Activated naive CD4-positive, alpha-beta T cell treated with anti-CD3 and anti-CD28 coated beads, Interleukin-2, amount 10 ng/mL, durations not matched to agents 7 days and 5 days (primary cell): Measurements from ENCODE around the gene DZIP1.

Experiments
- CTCF ChIA-PET: fragments of 350-600 bp; sonication (Branson Sonifier 250); formaldehyde crosslinking; loops from one replicate; lab custom pipeline; 2021; ENCODE audit warnings: antibody characterized with exemption; lab: Charles Lee
- DNase-seq: peaks from one replicate; pipeline ENCODE4 v3.0.0-alpha.2; 2020
- H3K27ac Mint-ChIP-seq: one replicate; pipeline ENCODE4 v1.8.0; 2021; ENCODE audit warnings: mild to moderate bottlenecking, moderate library complexity, mixed read lengths
- H3K27me3 Mint-ChIP-seq: one replicate; pipeline ENCODE4 v1.8.0; 2021; ENCODE audit warnings: mild to moderate bottlenecking, mixed read lengths
- H3K36me3 Mint-ChIP-seq: one replicate; pipeline ENCODE4 v1.8.0; 2021; ENCODE audit warnings: mixed read lengths
- H3K4me1 Mint-ChIP-seq: one replicate; pipeline ENCODE4 v1.8.0; 2021; ENCODE audit warnings: mixed read lengths
- H3K4me3 Mint-ChIP-seq: one replicate; pipeline ENCODE4 v1.8.0; 2021; ENCODE audit warnings: mild to moderate bottlenecking, moderate library complexity, mixed read lengths
- H3K9me3 Mint-ChIP-seq: one replicate; pipeline ENCODE4 v1.8.0; 2021; ENCODE audit warnings: mixed read lengths

DZIP1 gene

DNA sequence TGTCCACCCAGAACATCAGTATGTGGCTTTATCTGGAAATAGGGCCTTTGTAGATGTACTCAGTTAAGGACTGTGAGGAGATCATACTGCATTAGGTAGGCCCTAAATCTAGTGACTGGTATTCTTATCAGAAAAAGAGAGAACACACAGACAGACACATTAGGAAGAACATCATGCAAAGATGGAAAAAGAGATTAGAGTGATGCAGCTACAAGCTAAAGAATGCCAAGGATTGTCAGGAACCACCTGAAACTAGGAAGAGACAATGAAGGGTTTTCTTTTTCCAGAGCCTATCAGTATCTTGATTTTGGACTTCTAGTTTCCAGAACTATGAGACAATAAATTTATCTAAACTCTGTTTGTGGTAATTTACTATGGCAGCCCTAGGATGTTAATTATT is 15.0 kb upstream of the DZIP1 start:
- DNase-seq, result no peak
- H3K4me1 Mint-ChIP-seq, result no peaks in the 10 kb centered on the region
- CTCF ChIA-PET, result interaction anchor here (2.0 to 2.5 kb wide), 2 partner anchors 35 to 38 kb away, joined by 20 to 24 read pairs; no protein-coding TSS in a partner anchor
- H3K36me3 Mint-ChIP-seq, result no peaks in the 10 kb centered on the region
- H3K27ac Mint-ChIP-seq, result no peak overlapping the region
- H3K9me3 Mint-ChIP-seq, result no peaks in the 10 kb centered on the region
- H3K27me3 Mint-ChIP-seq, result peaks cover 18% of the 10 kb centered on the region
- H3K4me3 Mint-ChIP-seq, result no peak overlapping the region

DNA sequence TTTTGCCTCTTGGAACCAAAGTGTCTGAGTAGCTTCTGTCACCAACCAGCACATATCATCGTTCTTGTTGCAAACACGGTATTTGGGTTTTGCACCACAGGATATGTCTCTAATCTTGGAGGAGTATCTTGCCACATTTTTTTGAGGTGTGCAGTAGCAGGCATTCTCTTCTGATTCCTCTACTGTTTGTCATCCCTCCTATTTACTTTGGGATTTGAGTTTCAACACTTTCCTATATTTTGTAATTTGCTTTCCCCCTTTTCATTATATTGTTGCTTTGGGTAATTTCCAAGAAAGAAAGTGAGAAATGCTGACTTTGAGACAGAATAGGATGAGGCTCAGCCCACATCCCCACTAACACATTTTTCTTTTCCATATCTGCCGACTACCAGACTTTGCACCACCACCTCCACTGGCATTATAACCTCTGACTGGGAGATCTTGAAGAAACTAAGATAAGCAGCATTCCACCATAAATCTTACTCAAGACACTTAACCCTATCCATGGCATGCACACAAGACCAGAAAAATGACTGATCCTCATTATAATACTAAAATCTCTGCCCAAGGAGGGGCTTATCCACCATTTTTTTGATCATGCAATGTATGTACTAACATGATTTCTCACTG is 12.0 kb upstream of the DZIP1 start:
- no peaks in the 10 kb centered on the region for H3K9me3 Mint-ChIP-seq
- CTCF ChIA-PET, result interaction anchor here (0.7 kb wide), 1 partner anchor 98 kb away, joined by 3 read pairs; no protein-coding TSS in a partner anchor
- no peak overlapping the region for H3K27ac Mint-ChIP-seq
- no peaks in the 10 kb centered on the region for H3K4me1 Mint-ChIP-seq
- DNase-seq, result no peak
- no peaks in the 10 kb centered on the region for H3K36me3 Mint-ChIP-seq
- peaks cover 18% of the 10 kb centered on the region for H3K27me3 Mint-ChIP-seq
- no peak overlapping the region for H3K4me3 Mint-ChIP-seq

DNA sequence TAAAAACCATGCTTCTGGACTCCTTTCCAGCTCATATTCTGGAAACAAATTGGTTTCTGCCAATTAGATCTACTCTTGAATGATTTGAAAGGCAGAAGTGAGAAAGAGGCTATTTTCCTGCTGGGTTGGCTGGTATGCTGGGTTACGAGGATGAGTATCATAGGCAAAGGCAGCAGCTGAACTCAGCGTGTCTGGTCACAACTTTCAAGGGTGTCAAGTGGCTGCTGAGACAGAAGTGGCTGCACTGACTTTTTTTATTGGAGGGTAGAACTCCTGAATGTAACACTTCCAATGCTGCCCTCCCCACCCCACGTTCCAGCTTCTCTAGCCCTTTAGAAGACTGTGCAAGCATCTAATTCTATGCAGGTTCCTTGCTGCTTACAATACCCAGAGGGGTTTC is 8.3 kb upstream of the DZIP1 start:
- Mint-ChIP-seq H3K4me3 (no peak overlapping the region), H3K27me3 (peaks cover 22% of the 10 kb centered on the region), H3K27ac (no peak overlapping the region), H3K36me3 (no peaks in the 10 kb centered on the region), H3K9me3 (no peaks in the 10 kb centered on the region), H3K4me1 (no peaks in the 10 kb centered on the region)
- no peak for DNase-seq
- CTCF ChIA-PET, result interaction anchor here (0.9 kb wide), 1 partner anchor 8 kb away, joined by 3 read pairs; no protein-coding TSS in a partner anchor

DNA sequence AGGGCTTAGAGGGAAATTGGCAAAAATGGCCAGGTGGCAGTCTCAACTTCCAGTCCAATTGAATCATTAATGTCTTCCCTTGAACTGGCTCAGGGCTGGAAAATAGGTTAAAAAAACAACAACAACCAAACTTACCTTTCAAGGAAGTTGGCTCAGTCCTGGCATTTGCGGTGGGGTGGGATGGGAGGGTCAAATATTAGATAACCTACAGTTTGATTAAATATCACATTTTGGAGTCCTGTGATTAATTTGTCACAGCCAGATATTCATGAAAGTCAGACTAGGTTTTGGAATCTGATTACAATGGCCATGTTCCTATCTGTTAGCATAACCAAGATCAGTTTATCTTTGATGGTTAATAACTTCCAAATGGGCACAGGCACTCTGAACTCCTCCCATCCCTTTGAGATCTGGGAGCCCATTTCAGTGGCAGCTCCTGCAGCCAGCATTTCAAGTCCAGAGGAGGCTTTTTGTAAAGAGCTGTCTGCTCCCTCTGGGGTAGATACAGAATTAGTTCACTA is 7.8 kb upstream of the DZIP1 start:
- peaks cover 22% of the 10 kb centered on the region for H3K27me3 Mint-ChIP-seq
- H3K4me1 Mint-ChIP-seq, result no peaks in the 10 kb centered on the region
- no peak overlapping the region for H3K4me3 Mint-ChIP-seq
- H3K36me3 Mint-ChIP-seq, result no peaks in the 10 kb centered on the region
- no peak overlapping the region for H3K27ac Mint-ChIP-seq
- no peaks in the 10 kb centered on the region for H3K9me3 Mint-ChIP-seq
- CTCF ChIA-PET, result interaction anchor here (0.9 kb wide), 1 partner anchor 9 kb away, joined by 3 read pairs; no protein-coding TSS in a partner anchor
- DNase-seq, result no peak

DNA sequence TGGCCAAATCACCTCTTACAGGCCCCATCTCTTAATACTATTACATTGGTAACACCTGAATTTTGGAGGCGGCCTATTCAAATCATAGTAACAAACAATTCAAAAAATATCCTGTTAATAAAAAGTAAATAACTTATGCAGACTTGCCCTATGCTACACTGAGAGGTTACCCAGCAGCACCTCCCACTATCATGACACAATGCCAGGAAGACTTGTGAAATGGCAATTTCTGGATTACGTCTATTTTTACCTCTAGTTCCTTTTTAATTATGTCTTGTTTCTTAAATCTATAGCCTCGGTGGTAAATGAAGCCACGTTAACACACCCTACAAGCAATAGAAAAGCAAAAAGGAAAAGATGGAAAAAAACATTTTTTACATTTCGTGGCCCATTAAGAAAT is 6.2 kb upstream of the DZIP1 start:
- H3K36me3 Mint-ChIP-seq, result no peaks in the 10 kb centered on the region
- H3K27ac Mint-ChIP-seq, result no peak overlapping the region
- no peaks in the 10 kb centered on the region for H3K9me3 Mint-ChIP-seq
- peaks cover 30% of the 10 kb centered on the region for H3K27me3 Mint-ChIP-seq
- no peak for DNase-seq
- H3K4me1 Mint-ChIP-seq, result no peaks in the 10 kb centered on the region
- H3K4me3 Mint-ChIP-seq, result no peak overlapping the region
- CTCF ChIA-PET, result no interaction called here

DNA sequence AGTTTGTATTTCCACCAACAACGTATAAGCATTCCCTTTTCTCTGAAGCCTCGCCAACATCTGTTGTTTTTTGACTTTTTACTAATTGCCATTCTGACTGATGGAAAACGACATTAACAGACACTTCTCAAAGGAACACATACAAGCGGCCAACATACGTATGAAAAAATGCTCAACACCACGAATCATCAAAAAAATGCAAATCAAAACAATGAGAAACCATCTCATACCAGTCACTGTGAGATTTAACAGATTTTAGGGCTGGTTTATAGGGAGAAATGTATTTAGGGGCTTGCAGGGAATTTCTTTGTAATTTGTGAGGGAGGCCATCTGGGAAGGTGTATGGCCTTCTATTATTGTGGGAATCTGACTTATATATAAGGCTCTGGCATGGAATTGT is 2.8 kb upstream of the DZIP1 start:
- Mint-ChIP-seq H3K4me1 (peaks cover 10% of the 10 kb centered on the region), H3K36me3 (no peaks in the 10 kb centered on the region), H3K4me3 (no peak overlapping the region), H3K9me3 (no peaks in the 10 kb centered on the region), H3K27ac (no peak overlapping the region), H3K27me3 (peaks cover 43% of the 10 kb centered on the region)
- no peak for DNase-seq
- CTCF ChIA-PET, result interaction anchor here (0.7 kb wide), 1 partner anchor 14 kb away, joined by 6 read pairs; no protein-coding TSS in a partner anchor

DNA sequence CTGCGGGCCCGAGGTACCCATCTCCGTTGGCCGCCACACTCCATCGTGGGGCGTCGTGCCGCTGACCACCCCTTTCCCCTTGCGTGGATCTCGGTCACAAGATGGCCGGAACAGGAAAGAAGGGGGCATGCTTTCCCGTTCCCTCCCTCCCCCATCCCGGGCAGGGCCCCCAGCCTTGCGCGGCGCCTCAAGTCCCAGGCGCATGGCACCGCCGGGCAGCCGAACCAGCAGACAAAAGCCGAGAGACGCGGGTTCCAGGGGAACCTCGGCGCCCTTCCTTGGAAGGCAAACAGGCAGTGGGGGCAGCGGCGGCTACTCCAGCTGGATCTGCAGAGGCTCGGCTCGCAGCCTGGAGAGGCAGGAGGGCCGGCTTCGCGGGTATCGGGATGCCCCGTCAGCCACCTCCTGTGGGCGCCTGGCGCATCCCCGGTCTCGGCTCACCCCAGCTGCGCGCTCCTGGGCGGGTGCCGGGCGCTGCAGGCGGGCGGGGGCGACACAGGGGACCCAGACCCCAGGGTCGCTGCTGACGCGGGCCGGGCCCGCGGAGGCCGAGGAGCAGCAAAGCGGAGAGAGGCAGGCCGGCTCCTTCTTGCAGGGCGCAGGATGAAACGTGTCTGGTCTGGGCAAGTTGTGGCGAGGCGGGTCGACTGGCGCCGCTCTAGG is 439 bp downstream of the DZIP1 start:
- no peaks in the 10 kb centered on the region for H3K9me3 Mint-ChIP-seq
- peak overlapping the region; percentile 66 for H3K4me3 Mint-ChIP-seq
- CTCF ChIA-PET, result no interaction called here
- H3K27me3 Mint-ChIP-seq, result peaks cover 70% of the 10 kb centered on the region
- H3K36me3 Mint-ChIP-seq, result no peaks in the 10 kb centered on the region
- H3K4me1 Mint-ChIP-seq, result peaks cover 12% of the 10 kb centered on the region
- no peak overlapping the region for H3K27ac Mint-ChIP-seq
- DNase-seq, result peak; percentile 24

DNA sequence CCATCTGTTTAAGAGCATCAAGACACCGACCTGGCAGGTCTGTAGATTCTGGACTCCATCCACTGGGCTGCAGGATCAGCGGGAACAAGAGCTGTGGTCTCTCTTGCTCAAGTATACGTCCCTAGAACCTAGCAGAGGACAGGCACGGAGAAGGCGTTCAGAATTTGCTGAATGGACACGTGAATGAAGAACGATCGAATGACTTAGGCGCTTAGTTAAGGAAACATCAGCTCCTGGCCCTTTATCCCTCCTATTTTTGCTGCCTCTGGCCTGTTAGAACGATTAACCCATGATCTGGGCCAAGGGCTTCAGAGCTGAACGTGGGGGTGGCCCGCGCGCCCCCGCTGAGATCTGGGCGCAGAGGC is 953 bp downstream of the DZIP1 start:
- DNase-seq, result no peak
- H3K36me3 Mint-ChIP-seq, result no peaks in the 10 kb centered on the region
- no peak overlapping the region for H3K27ac Mint-ChIP-seq
- H3K4me1 Mint-ChIP-seq, result peaks cover 12% of the 10 kb centered on the region
- H3K27me3 Mint-ChIP-seq, result peaks cover 70% of the 10 kb centered on the region
- no peaks in the 10 kb centered on the region for H3K9me3 Mint-ChIP-seq
- CTCF ChIA-PET, result no interaction called here
- H3K4me3 Mint-ChIP-seq, result peak overlapping the region; percentile 58

DNA sequence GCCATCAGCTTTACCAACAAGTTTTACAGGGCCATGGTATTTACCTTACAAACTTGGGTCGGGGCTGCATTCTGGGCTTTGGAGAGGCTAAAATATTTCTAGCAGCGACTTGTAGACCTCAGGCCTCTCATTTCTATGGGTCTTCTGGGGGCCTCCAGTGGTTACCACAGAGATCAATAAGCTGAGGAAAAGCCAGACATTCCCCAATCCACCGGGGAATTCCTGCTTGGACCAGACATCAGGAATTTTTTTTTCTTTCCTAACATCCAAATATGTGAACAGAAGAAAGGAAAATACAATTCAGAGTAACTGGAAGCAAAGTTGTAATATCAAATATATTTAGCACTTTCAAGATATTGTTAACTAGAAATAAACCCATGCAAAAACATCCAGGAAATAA is 1.5 kb downstream of the DZIP1 start:
- Mint-ChIP-seq H3K36me3 (no peaks in the 10 kb centered on the region), H3K27me3 (peaks cover 68% of the 10 kb centered on the region), H3K4me3 (no peak overlapping the region), H3K9me3 (no peaks in the 10 kb centered on the region), H3K4me1 (peaks cover 12% of the 10 kb centered on the region), H3K27ac (no peak overlapping the region)
- CTCF ChIA-PET, result no interaction called here
- no peak for DNase-seq

DNA sequence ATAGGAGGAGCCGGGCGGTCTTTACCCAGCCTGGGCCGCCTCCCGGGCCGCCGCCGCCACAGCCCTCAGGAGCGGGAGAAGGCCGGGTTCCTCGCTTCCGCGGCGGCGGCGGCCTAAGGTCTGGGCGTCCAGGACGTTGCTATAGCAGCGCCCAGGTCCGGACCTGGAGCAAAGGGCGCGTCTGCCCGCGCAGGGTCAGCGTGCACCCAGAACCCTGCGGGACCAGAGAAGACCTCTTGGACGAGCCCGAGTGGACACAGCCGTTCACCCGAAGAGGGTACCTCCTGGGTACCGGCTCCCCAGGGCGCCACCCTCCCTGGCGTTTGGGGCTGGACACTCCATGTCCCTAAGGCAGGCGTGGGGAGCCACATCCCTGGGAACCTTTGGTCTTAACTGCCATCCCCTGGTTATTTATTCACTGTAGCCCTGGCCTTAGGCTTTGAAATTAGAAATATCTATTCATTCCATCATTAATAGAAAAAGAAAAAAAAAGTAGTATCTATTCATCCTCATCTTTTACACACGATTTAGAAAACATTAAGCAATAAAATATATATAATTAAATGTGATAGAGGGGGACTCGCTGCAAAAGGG is 2.4 kb downstream of the DZIP1 start:
- DNase-seq, result no peak
- no peak overlapping the region for H3K4me3 Mint-ChIP-seq
- H3K27ac Mint-ChIP-seq, result no peak overlapping the region
- no peaks in the 10 kb centered on the region for H3K9me3 Mint-ChIP-seq
- peaks cover 64% of the 10 kb centered on the region for H3K27me3 Mint-ChIP-seq
- no peaks in the 10 kb centered on the region for H3K36me3 Mint-ChIP-seq
- peaks cover 17% of the 10 kb centered on the region for H3K4me1 Mint-ChIP-seq
- CTCF ChIA-PET, result interaction anchor here (1.3 kb wide), 1 partner anchor 19 kb away, joined by 4 read pairs; no protein-coding TSS in a partner anchor

DNA sequence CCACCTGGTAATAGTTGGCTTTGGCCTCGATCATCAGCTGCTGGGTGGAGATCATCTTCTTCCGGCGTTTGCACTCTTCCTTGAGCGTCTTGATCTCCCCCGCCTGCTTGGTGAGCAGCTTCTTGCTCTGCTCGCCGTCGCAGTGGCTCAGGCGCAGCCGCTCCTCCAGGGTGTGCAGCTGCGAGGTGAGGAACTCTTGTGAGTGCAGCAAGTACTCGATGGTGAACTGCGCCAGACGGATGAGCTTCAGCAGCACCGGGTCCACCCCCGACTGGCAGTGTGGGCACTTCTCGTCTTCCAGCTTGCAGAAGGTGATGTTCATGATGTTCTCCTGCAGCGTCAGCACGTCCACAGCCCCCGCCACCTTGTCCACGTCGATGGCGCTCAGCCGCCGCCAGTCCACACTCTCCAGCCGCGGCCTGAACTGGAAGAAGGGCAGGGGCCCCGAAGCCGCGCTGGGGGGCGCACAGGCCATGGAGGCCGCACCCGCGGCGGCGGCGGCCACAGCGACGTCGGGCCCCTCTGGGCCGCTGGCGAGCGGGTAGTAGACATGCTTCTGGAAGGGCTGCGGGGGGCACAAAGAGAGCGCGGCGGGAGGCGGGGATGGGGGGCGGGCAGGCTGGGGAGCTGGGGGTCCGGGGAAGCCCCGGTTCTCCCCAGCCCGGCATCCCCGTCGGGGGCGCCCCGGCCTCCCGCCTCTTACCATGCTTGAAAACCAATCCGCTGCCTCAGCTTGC is 3.0 kb downstream of the DZIP1 start:
- CTCF ChIA-PET, result interaction anchor here (1.3 kb wide), 1 partner anchor 19 kb away, joined by 4 read pairs; no protein-coding TSS in a partner anchor
- Mint-ChIP-seq H3K27ac (no peak overlapping the region), H3K36me3 (no peaks in the 10 kb centered on the region), H3K9me3 (no peaks in the 10 kb centered on the region), H3K4me1 (peaks cover 24% of the 10 kb centered on the region), H3K4me3 (no peak overlapping the region), H3K27me3 (peaks cover 58% of the 10 kb centered on the region)
- no peak for DNase-seq

DNA sequence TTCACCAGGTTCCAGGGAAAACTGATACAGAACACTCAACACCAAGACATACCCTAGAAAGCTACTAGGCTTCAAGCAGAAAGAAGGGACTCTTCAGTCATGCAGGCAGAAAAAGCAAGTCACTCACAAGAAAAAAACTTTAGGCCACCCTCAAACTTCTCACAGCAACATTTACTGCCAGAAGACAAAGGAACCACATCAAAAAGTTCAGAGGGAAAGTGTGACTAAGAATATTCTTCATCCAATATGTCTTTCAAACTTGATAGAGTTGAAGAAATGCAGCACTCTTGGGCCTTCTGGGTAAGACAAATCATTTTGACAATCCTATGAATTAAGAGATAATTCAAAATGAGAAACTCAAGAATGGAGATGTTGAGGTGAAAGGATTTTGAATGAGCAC is 7.7 kb downstream of the DZIP1 start:
- H3K27ac Mint-ChIP-seq, result peak overlapping the region; percentile 58
- no peaks in the 10 kb centered on the region for H3K9me3 Mint-ChIP-seq
- no peaks in the 10 kb centered on the region for H3K36me3 Mint-ChIP-seq
- H3K4me1 Mint-ChIP-seq, result peaks cover 18% of the 10 kb centered on the region
- CTCF ChIA-PET, result no interaction called here
- DNase-seq, result no peak
- H3K4me3 Mint-ChIP-seq, result no peak overlapping the region
- peaks cover 36% of the 10 kb centered on the region for H3K27me3 Mint-ChIP-seq

DNA sequence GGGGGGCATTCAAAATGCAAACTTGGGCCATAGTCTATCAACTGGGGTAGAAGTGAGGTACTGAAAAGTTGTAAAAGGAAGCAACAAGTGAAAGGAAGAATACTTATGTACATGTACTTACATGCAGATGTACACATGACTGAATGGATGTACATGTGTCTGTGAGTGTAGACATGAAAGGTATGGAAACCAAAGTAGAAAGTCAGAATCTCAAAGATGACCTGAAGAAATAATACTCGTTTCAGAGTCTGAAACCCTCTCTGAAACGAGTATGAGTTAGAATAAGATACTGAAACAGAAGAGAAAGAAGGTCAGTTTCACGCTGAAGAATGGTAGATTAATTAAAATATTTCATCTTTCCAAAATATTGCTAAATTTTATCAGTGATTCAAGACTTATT is 13.9 kb downstream of the DZIP1 start:
- no peak overlapping the region for H3K27ac Mint-ChIP-seq
- H3K36me3 Mint-ChIP-seq, result no peaks in the 10 kb centered on the region
- no peaks in the 10 kb centered on the region for H3K9me3 Mint-ChIP-seq
- no peak for DNase-seq
- CTCF ChIA-PET, result interaction anchor here (2.1 kb wide), 1 partner anchor 30 kb away, joined by 7 read pairs; no protein-coding TSS in a partner anchor
- H3K4me3 Mint-ChIP-seq, result no peak overlapping the region
- H3K4me1 Mint-ChIP-seq, result peaks cover under 1% of the 10 kb centered on the region
- peaks cover 19% of the 10 kb centered on the region for H3K27me3 Mint-ChIP-seq

DNA sequence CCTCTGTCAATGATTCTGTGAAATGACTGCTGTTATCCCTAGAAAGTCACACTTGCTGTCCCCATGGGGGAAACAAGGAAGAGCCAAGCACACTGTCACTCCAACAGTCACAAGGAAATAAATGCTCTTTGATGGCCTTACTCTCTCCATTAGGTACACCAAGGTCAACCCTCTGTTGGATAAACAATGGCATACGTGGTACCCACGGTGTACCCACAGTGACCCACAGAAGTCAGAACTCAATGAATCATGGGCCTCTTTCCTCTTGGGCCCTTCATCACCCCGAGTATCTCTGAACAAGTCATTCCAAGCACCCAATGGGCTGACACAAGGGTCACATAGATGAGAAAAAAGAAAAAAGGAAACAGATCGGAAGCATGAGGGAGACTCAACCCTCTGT is 15.4 kb downstream of the DZIP1 start:
- Mint-ChIP-seq H3K4me3 (no peak overlapping the region), H3K9me3 (no peaks in the 10 kb centered on the region), H3K4me1 (no peaks in the 10 kb centered on the region), H3K27ac (no peak overlapping the region), H3K27me3 (peaks cover 24% of the 10 kb centered on the region), H3K36me3 (no peaks in the 10 kb centered on the region)
- CTCF ChIA-PET, result no interaction called here
- no peak for DNase-seq
